H1 (cell line): ENCODE results near the gene MACROD2. TPM values are rescaled to one million over a fixed set of nuclear protein-coding genes. Genes with fewer than 3 reads are reported as not detected.

ENCODE experiments used
- CTCF ChIA-PET: fragments of 300-600 bp; sonication (Branson Sonifier 250); formaldehyde crosslinking; loops from one replicate; lab custom pipeline; 2021; ENCODE audit not compliant: partially characterized antibody; lab: Charles Lee
- POLR2A ChIA-PET: fragments of 300-600 bp; sonication (Branson Sonifier 250); formaldehyde crosslinking; loops from one replicate; lab custom pipeline; 2021; ENCODE audit warnings: inconsistent platforms; ENCODE audit not compliant: partially characterized antibody; lab: Charles Lee
- DNase-seq, 2 experiments: peaks; one replicate each; pipeline versions ENCODE4 v3.0.0 to v3.0.0-alpha.2; 2010 to 2022; ENCODE audit warnings: low spot score in 2 of 2, low read depth in 1 of 2, mixed read lengths in 1 of 2
- FAIRE-seq: peaks from 2 replicates; lab custom pipeline; 2011; peaks lifted over from hg19 to GRCh38; lab: Jason Lieb, UNC
- H2AFZ ChIP-seq: 2 replicates; pipeline ENCODE4 v1.8.1; 2012; ENCODE audit warnings: low read length, inconsistent platforms
- H2AK5ac ChIP-seq: 2 replicates; pipeline ENCODE4 v1.6.1; 2013; ENCODE audit warnings: low read depth, low read length
- H2BK120ac ChIP-seq: replicated peaks from 2 replicates; pipeline ENCODE3; 2013; ENCODE audit warnings: low read depth, low read length, inconsistent platforms
- H2BK12ac ChIP-seq: 2 replicates; pipeline ENCODE4 v1.6.1; 2013; ENCODE audit warnings: low read depth, low read length
- H2BK15ac ChIP-seq: 2 replicates; pipeline ENCODE4 v1.6.1; 2013; ENCODE audit warnings: low read length
- H2BK20ac ChIP-seq: 2 replicates; pipeline ENCODE4 v1.6.1; 2013; ENCODE audit warnings: low read length
- H2BK5ac ChIP-seq: 2 replicates; pipeline ENCODE4 v1.6.1; 2013; ENCODE audit warnings: low read depth, low read length
- H3K14ac ChIP-seq: 2 replicates; pipeline ENCODE4 v1.6.1; 2013; ENCODE audit warnings: inconsistent platforms; ENCODE audit not compliant: insufficient read length
- H3K18ac ChIP-seq: 2 replicates; pipeline ENCODE4 v1.6.1; 2013; ENCODE audit warnings: low read length; ENCODE audit errors: extremely low read depth
- H3K23ac ChIP-seq: 2 replicates; pipeline ENCODE4 v1.6.1; 2013; ENCODE audit warnings: inconsistent platforms; ENCODE audit not compliant: insufficient read length
- H3K23me2 ChIP-seq: 2 replicates; pipeline ENCODE4 v1.6.1; 2013; ENCODE audit warnings: low read depth, low read length
- H3K27ac ChIP-seq: 2 replicates; pipeline ENCODE4 v1.6.1; 2011; ENCODE audit warnings: low read depth, low read length, inconsistent platforms
- H3K27me3 ChIP-seq, 4 experiments: replicated peaks in 1 of 4; 1 replicate in 1 of 4; 2 replicates in 3 of 4; pipeline versions ENCODE4 v1.6.1 to v1.8.1; 2011 to 2013; ENCODE audit warnings: low read length in 3 of 4, mild to moderate bottlenecking in 3 of 4, inconsistent platforms in 2 of 4, mixed read lengths in 2 of 4, moderate library complexity in 1 of 4; ENCODE audit not compliant: control insufficient read depth in 3 of 4, insufficient read depth in 3 of 4; ENCODE audit errors: extremely low read depth in 1 of 4
- H3K36me3 ChIP-seq, 4 experiments: 2 replicates each; pipeline versions ENCODE4 v1.6.1 to v1.8.1; 2011 to 2013; ENCODE audit warnings: mild to moderate bottlenecking in 4 of 4, low read length in 3 of 4, moderate library complexity in 2 of 4, control low read depth in 1 of 4, inconsistent platforms in 1 of 4; ENCODE audit not compliant: insufficient read depth in 4 of 4, control insufficient read depth in 2 of 4
- H3K4ac ChIP-seq: replicated peaks from 2 replicates; pipeline ENCODE3; 2013; ENCODE audit warnings: low read length, low read depth, mixed read lengths, inconsistent platforms; ENCODE audit not compliant: insufficient read length
- H3K4me1 ChIP-seq, 4 experiments: replicated peaks in 1 of 4; 1 replicate in 1 of 4; 2 replicates in 3 of 4; pipeline versions ENCODE4 v1.6.1 to v1.8.1; 2011 to 2013; ENCODE audit warnings: low read length in 3 of 4, inconsistent platforms in 2 of 4, mixed read lengths in 1 of 4; ENCODE audit not compliant: insufficient read depth in 4 of 4, control insufficient read depth in 3 of 4
- H3K4me2 ChIP-seq, 2 experiments: 2 replicates each; pipeline versions ENCODE4 v1.6.1 to v1.8.1; 2011 to 2013; ENCODE audit warnings: low read depth in 2 of 2, low read length in 2 of 2, control low read depth in 1 of 2, inconsistent platforms in 1 of 2, mild to moderate bottlenecking in 1 of 2; ENCODE audit not compliant: insufficient read depth in 1 of 2
- H3K4me3 ChIP-seq, 4 experiments: fragments of 200-600, 300-600 bp in 1 of 4; sonication (generic), shearing (Covaris generic), sonication (Bioruptor Twin) in 1 of 4; 2 replicates each; pipeline versions ENCODE4 v1.5.1 to v1.8.1; 2011 to 2016; ENCODE audit warnings: low read length in 4 of 4, low read depth in 3 of 4, control low read depth in 2 of 4, inconsistent platforms in 2 of 4, mild to moderate bottlenecking in 2 of 4, mixed read lengths in 1 of 4, moderate library complexity in 1 of 4; ENCODE audit not compliant: insufficient read depth in 2 of 4; ENCODE audit errors: extremely low read depth in 1 of 4
- H3K56ac ChIP-seq: replicated peaks from 2 replicates; pipeline ENCODE3; 2013; ENCODE audit warnings: low read depth, mild to moderate bottlenecking, mixed read lengths, low read length, inconsistent platforms; ENCODE audit not compliant: insufficient read length
- H3K79me1 ChIP-seq: 2 replicates; pipeline ENCODE4 v1.6.1; 2013; ENCODE audit warnings: low read depth, low read length, control low read depth
- H3K79me2 ChIP-seq, 2 experiments: 2 replicates each; pipeline versions ENCODE4 v1.6.1 to v1.8.1; 2012 to 2013; ENCODE audit warnings: low read length in 2 of 2, mild to moderate bottlenecking in 2 of 2, inconsistent platforms in 1 of 2; ENCODE audit not compliant: insufficient read depth in 2 of 2, control insufficient read depth in 1 of 2
- H3K9ac ChIP-seq, 4 experiments: replicated peaks in 1 of 4; 1 replicate in 1 of 4; 2 replicates in 3 of 4; pipeline versions ENCODE4 v1.6.1 to v1.8.1; 2011 to 2013; ENCODE audit warnings: low read depth in 3 of 4, low read length in 3 of 4, control low read depth in 2 of 4, mild to moderate bottlenecking in 2 of 4, moderate library complexity in 2 of 4, inconsistent platforms in 1 of 4; ENCODE audit errors: extremely low read depth in 1 of 4
- H3K9me3 ChIP-seq, 2 experiments: 2 replicates each; pipeline versions ENCODE4 v1.6.1 to v1.8.1; 2012 to 2013; ENCODE audit warnings: mild to moderate bottlenecking in 2 of 2, moderate library complexity in 2 of 2, control low read depth in 1 of 2, inconsistent platforms in 1 of 2, low read depth in 1 of 2, low read length in 1 of 2, mixed read lengths in 1 of 2; ENCODE audit not compliant: insufficient read depth in 2 of 2
- H4K20me1 ChIP-seq, 2 experiments: replicated peaks in 1 of 2; 2 replicates each; pipeline versions ENCODE3 to v1.8.1; 2011 to 2013; ENCODE audit warnings: inconsistent platforms in 2 of 2, low read length in 2 of 2, mild to moderate bottlenecking in 1 of 2; ENCODE audit not compliant: insufficient read depth in 2 of 2, control insufficient read depth in 1 of 2
- H4K5ac ChIP-seq: 2 replicates; pipeline ENCODE4 v1.6.1; 2013; ENCODE audit warnings: low read length, low read depth, mixed read lengths, inconsistent platforms; ENCODE audit not compliant: insufficient read length
- H4K8ac ChIP-seq: 2 replicates; pipeline ENCODE4 v1.8.0; 2013; ENCODE audit warnings: mild to moderate bottlenecking, moderate library complexity, low read length, inconsistent platforms; ENCODE audit not compliant: insufficient read depth; ENCODE audit errors: extremely low read depth
- H4K91ac ChIP-seq: replicated peaks from 2 replicates; pipeline ENCODE3; 2013; ENCODE audit warnings: low read length, mixed read lengths, inconsistent platforms; ENCODE audit not compliant: insufficient read length
- ATF2 ChIP-seq: IDR thresholded peaks from 2 replicates; pipeline ENCODE4 v1.6.1; 2012; ENCODE audit warnings: low read length, inconsistent platforms
- BRCA1 ChIP-seq: IDR thresholded peaks from 2 replicates; pipeline ENCODE4 v1.6.1; 2012; ENCODE audit warnings: low read depth, low read length, improper control_type of control experiment
- EGR1 ChIP-seq: IDR thresholded peaks from 2 replicates; pipeline ENCODE4 v1.6.1; 2011; ENCODE audit warnings: low read depth, low read length, borderline replicate concordance
- GABPA ChIP-seq: IDR thresholded peaks from 2 replicates; pipeline ENCODE4 v1.6.1; 2011; ENCODE audit warnings: mild to moderate bottlenecking, low read length, moderate library complexity, borderline replicate concordance; ENCODE audit not compliant: insufficient read depth
- HDAC2 ChIP-seq, 2 experiments: fragments of 300-600 bp in 1 of 2; sonication (generic) in 1 of 2; IDR thresholded peaks; 2 replicates each; pipeline ENCODE4 v1.6.1; 2011 to 2012; ENCODE audit warnings: low read depth in 2 of 2, low read length in 2 of 2, mild to moderate bottlenecking in 2 of 2, moderate library complexity in 2 of 2, borderline replicate concordance in 1 of 2, inconsistent platforms in 1 of 2
- RFX5 ChIP-seq: IDR thresholded peaks from 2 replicates; pipeline ENCODE4 v1.6.1; 2011; ENCODE audit warnings: low read depth, low read length, improper control_type of control experiment, borderline replicate concordance
- RXRA ChIP-seq: IDR thresholded peaks from 2 replicates; pipeline ENCODE4 v1.6.1; 2011; ENCODE audit warnings: low read depth, mild to moderate bottlenecking, low read length, moderate library complexity; ENCODE audit not compliant: insufficient read depth
- SP1 ChIP-seq: IDR thresholded peaks from 2 replicates; pipeline ENCODE4 v1.6.1; 2011; ENCODE audit warnings: low read depth, low read length
- SP2 ChIP-seq: IDR thresholded peaks from 2 replicates; pipeline ENCODE4 v1.6.1; 2012; ENCODE audit warnings: mild to moderate bottlenecking, low read length, inconsistent platforms
- TEAD4 ChIP-seq: IDR thresholded peaks from 2 replicates; pipeline ENCODE4 v1.6.1; 2012; ENCODE audit warnings: low read depth, low read length, inconsistent platforms, mixed read lengths
- USF2 ChIP-seq: IDR thresholded peaks from 2 replicates; pipeline ENCODE4 v1.6.1; 2011; ENCODE audit warnings: low read length, improper control_type of control experiment
- YY1 ChIP-seq: IDR thresholded peaks from 2 replicates; pipeline ENCODE4 v1.6.1; 2011; ENCODE audit warnings: low read depth, mild to moderate bottlenecking, low read length
- WGBS, 2 experiments: shearing (Covaris generic) in 1 of 2; methylation state at CpG; one replicate each; pipeline versions ENCODE4 v1.1.6 to v1.1.7; 2013 to 2015; ENCODE audit warnings: low lambda C conversion rate in 2 of 2, mixed read lengths in 2 of 2, inconsistent platforms in 1 of 2, low coverage in 1 of 2, missing lambda C conversion rate in 1 of 2; ENCODE audit not compliant: insufficient replicate concordance in 2 of 2, insufficient coverage in 1 of 2, insufficient read length in 1 of 2; ENCODE audit errors: extremely low coverage in 1 of 2, missing lambda C conversion rate in 1 of 2; 5-methylcytosine and 5-hydroxymethylcytosine counted together
- polyA plus RNA-seq, 7 experiments: library from polyadenylated mRNA; depleted of rRNA in 3 of 7; stranded (reverse) in 5 of 7; unstranded in 2 of 7; fragments of >200 nt in 5 of 7; fragments of 200-250 nt in 2 of 7; gene quantifications; 1 replicate in 5 of 7; 2 replicates in 1 of 7; 4 replicates in 1 of 7; pipeline versions ENCODE4 v1.2.1 to v1.2.3, GENCODE V29; 2011 to 2013; ENCODE audit warnings: missing spikeins in 2 of 7, mixed read lengths in 2 of 7
- total RNA-seq: library from RNA; stranded (reverse); fragmentation: NEBNext Ultra II Directional; extraction: Animal tissue kit (Norgen Biotek cat#: 25700); gene quantifications from 2 replicates; pipeline ENCODE4 v1.2.1, GENCODE V29; 2021

MACROD2 gene
- total and polyA plus RNA-seq, 2 of the 8 experiments (the other 6 are each of a cell fraction or from before 2014, with no cell fraction given) = 0.70 to 3.9 TPM

- Histone ChIP-seq H3K4me2 (no peak overlapping the region), H2BK20ac (no peak overlapping the region), H2BK5ac (no peak overlapping the region), H3K9me3 (no peaks in the 10 kb centered on the region), H3K36me3 (no peaks in the 10 kb centered on the region), H4K20me1 (no peaks in the 10 kb centered on the region), H3K4ac (no peak overlapping the region), H3K4me3 (no peak overlapping the region), H3K14ac (no peak overlapping the region), H2BK12ac (no peak overlapping the region), H3K4me1 (peaks cover 0 to 3% (median 0%) of the 10 kb centered on the region in 4 experiments; a peak in 1 of 7 replicates), H3K23ac (no peak overlapping the region), H3K79me1 (no peaks in the 10 kb centered on the region), H3K79me2 (no peaks in the 10 kb centered on the region), H3K18ac (no peak overlapping the region), H3K23me2 (no peaks in the 10 kb centered on the region), H2AFZ (no peak overlapping the region), H3K9ac (no peak overlapping the region), H2BK120ac (no peak overlapping the region), H4K5ac (no peak overlapping the region), H2AK5ac (no peak overlapping the region), H3K56ac (no peak overlapping the region), H4K8ac (no peak overlapping the region), H3K27ac (no peak overlapping the region), H4K91ac (no peak overlapping the region), H3K27me3 (no peaks in the 10 kb centered on the region), H2BK15ac (no peak overlapping the region)
- ChIA-PET POLR2A (no interaction called here), CTCF (no interaction called here)
- FAIRE-seq = no peak
- DNase-seq = no peak
- 87% methylated on average over 1 of the region's 1 CpG; no CpG with 5 or more reads in 1 of the 2 experiments for WGBS, 2 experiments
- TF ChIP-seq GABPA (no peak), BRCA1 (no peak), YY1 (no peak), EGR1 (no peak), SP1 (no peak), USF2 (no peak), RXRA (no peak), TEAD4 (no peak), RFX5 (no peak), ATF2 (no peak), SP2 (no peak), HDAC2 (IDR thresholded peaks at IDR 0.05; ENCODE audit: borderline replicate concordance in 1 of 2, low read depth in 2 of 2, low read length in 2 of 2) (no peak)
Measured at GRCh38 chr20:14829906-14830305, 834.6 kb downstream of the MACROD2 start.
